GM23338 (cell line): ENCODE data around the gene ZNF746.

ENCODE experiments used
- CTCF ChIP-seq, 2 experiments: fragments of 200-600 bp in 1 of 2; sonication (generic) in 1 of 2; conservative IDR thresholded peaks; 2 replicates each; pipeline versions ENCODE4 v1.5.1 to v1.6.1; 2016 to 2017; ENCODE audit warnings: antibody characterized with exemption in 2 of 2, low read depth in 2 of 2, mild to moderate bottlenecking in 2 of 2, moderate library complexity in 1 of 2
- EZH2 ChIP-seq: fragments of 200-600 bp; sonication (generic); IDR thresholded peaks from one replicate; pipeline ENCODE4 v1.8.0; 2017; ENCODE audit warnings: antibody characterized with exemption, mild to moderate bottlenecking, low read depth; ENCODE audit not compliant: unreplicated experiment
- EZH2phosphoT487 ChIP-seq: fragments of 200-600 bp; sonication (generic); IDR thresholded peaks from one replicate; pipeline ENCODE4 v1.8.1; 2018; ENCODE audit warnings: antibody characterized with exemption; ENCODE audit not compliant: unreplicated experiment
- JUNB ChIP-seq: IDR thresholded peaks from one replicate; pipeline ENCODE4 v1.6.1; 2016; ENCODE audit warnings: antibody characterized with exemption; ENCODE audit not compliant: unreplicated experiment
- NANOG ChIP-seq: IDR thresholded peaks from 2 replicates; pipeline ENCODE4 v1.6.1; 2016; ENCODE audit warnings: antibody characterized with exemption, borderline replicate concordance
- POLR2AphosphoS5 ChIP-seq: IDR thresholded peaks from 2 replicates; pipeline ENCODE4 v1.6.1; 2016; ENCODE audit warnings: antibody characterized with exemption, low read depth
- REST ChIP-seq: IDR thresholded peaks from one replicate; pipeline ENCODE4 v1.6.1; 2018; ENCODE audit warnings: antibody characterized with exemption; ENCODE audit not compliant: unreplicated experiment
- ZNF331 ChIP-seq: fragments of 250-450 bp; sonication (Bioruptor Pico); IDR thresholded peaks from 2 replicates; pipeline ENCODE4 v1.5.0; 2020; ENCODE audit warnings: low read depth, mild to moderate bottlenecking, moderate library complexity

GRCh38 chr7:149433124-149433523 is 64.5 kb downstream of the ZNF746 start:
- TF ChIP-seq EZH2 (no peak), CTCF (conservative IDR thresholded peaks at IDR 0.05; ENCODE audit: low read depth in 2 of 2) (no peak), POLR2AphosphoS5 (no peak), EZH2phosphoT487 (no peak), ZNF331 (CRISPR knock-in tag) (no peak), REST (no peak), NANOG (no peak), JUNB (no peak)
